Mesothelial cell of epicardium (in vitro differentiated cells): ENCODE data around the gene PTBP1. TPM values are rescaled to one million over a fixed set of nuclear protein-coding genes. Genes with fewer than 3 reads are reported as not detected.

Experiments used
- DNase-seq, 2 experiments: peaks; one replicate each; pipeline ENCODE4 v3.0.0; 2021; ENCODE audit warnings: low spot score in 2 of 2; ENCODE audit not compliant: unreplicated experiment in 2 of 2
- H3K27ac Mint-ChIP-seq: 2 replicates; pipeline ENCODE4 v1.8.0; 2021; ENCODE audit warnings: mixed read lengths
- H3K27me3 Mint-ChIP-seq: 2 replicates; pipeline ENCODE4 v1.8.0; 2021; ENCODE audit warnings: low read depth, mixed read lengths
- H3K36me3 Mint-ChIP-seq: 2 replicates; pipeline ENCODE4 v1.8.0; 2021; ENCODE audit warnings: mixed read lengths
- H3K4me1 Mint-ChIP-seq: 2 replicates; pipeline ENCODE4 v1.8.0; 2021; ENCODE audit warnings: mixed read lengths
- H3K4me3 Mint-ChIP-seq: 2 replicates; pipeline ENCODE4 v1.8.0; 2021; ENCODE audit warnings: mild to moderate bottlenecking, moderate library complexity, mixed read lengths
- H3K9me3 Mint-ChIP-seq: 2 replicates; pipeline ENCODE4 v1.8.0; 2021; ENCODE audit warnings: mixed read lengths
- total RNA-seq: library from RNA; stranded (reverse); gene quantifications from 3 replicates; pipeline ENCODE4 v1.2.1, GENCODE V29; 2021
- TF ChIP-seq, protein P1 (sequence below): fragments of 200-600 bp; sonication (generic); IDR thresholded peaks from one replicate; pipeline ENCODE4 v1.5.0; 2021; ENCODE audit warnings: antibody characterized with exemption; ENCODE audit not compliant: unreplicated experiment

PTBP1 gene
- total RNA-seq, 1 donor from 2014 or later = 447 TPM

DNA sequence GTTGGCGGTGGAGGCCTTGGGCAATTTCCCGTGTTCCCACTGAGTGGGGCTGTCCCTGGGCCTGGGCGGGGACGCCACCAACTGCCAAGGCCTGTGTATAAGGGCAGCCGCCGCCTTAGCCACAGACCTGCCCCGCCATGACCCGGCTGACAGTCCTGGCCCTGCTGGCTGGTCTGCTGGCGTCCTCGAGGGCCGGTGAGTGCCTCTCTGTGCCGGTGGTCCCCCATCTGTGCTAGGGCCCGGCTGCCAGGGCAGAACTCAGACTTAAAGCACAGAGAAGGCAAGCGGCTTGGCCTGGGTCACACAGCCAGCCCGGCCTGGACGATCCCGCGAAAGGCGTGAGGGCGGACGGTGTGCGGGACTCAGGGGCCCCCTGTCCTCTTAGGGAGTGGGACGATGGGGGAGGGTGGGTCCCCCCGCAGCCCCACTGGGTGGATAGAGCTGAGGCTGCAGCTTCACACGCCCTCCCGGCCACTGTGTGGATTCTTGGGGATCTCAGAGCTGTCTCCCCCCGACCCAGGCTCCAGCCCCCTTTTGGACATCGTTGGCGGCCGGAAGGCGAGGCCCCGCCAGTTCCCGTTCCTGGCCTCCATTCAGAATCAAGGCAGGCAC, 30.6 kb downstream of the PTBP1 start, which contains the start of gene AZU1:
TSS of gene AZU1 (plus strand) at position 128 of the 612 bp plus-strand sequence. CDS start at position 138, 10 bp downstream.
- Mint-ChIP-seq H3K4me1 (peaks cover 6% of the 10 kb centered on the region), H3K9me3 (no peaks in the 10 kb centered on the region), H3K27me3 (no peaks in the 10 kb centered on the region), H3K36me3 (no peaks in the 10 kb centered on the region), H3K27ac (no peak within 1 kb of the TSS), H3K4me3 (no peak within 1 kb of the TSS)
- no peak for DNase-seq
- TF ChIP-seq, protein P1, sequence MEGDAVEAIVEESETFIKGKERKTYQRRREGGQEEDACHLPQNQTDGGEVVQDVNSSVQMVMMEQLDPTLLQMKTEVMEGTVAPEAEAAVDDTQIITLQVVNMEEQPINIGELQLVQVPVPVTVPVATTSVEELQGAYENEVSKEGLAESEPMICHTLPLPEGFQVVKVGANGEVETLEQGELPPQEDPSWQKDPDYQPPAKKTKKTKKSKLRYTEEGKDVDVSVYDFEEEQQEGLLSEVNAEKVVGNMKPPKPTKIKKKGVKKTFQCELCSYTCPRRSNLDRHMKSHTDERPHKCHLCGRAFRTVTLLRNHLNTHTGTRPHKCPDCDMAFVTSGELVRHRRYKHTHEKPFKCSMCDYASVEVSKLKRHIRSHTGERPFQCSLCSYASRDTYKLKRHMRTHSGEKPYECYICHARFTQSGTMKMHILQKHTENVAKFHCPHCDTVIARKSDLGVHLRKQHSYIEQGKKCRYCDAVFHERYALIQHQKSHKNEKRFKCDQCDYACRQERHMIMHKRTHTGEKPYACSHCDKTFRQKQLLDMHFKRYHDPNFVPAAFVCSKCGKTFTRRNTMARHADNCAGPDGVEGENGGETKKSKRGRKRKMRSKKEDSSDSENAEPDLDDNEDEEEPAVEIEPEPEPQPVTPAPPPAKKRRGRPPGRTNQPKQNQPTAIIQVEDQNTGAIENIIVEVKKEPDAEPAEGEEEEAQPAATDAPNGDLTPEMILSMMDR = no peak

DNA sequence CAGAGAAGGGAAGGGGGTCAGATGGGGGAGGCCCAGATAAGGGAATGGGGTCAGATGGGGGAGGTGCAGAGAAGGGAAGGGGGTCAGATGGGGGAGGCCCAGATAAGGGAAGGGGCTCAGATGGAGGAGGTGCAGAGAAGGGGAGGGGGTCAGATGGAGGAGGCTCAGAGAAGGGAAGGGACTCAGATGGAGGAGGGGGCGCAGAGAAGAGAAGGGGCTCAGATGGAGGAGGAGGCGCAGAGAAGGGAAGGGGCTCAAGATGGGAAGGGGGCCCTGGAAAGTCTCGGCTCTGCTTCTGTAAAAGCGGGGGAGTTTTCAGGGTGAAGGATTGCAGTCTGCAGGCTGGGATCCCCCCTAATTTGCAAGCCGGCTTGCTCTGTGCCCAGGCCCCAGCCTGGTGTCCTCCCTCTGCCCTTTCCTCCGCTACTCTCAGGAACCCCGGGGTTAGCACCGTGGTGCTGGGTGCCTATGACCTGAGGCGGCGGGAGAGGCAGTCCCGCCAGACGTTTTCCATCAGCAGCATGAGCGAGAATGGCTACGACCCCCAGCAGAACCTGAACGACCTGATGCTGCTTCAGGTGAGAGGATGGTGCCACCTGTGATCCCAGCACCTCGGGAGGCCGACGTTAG, 32.0 kb downstream of the PTBP1 start:
- no peak overlapping the region for H3K27ac Mint-ChIP-seq
- no peaks in the 10 kb centered on the region for H3K4me1 Mint-ChIP-seq
- no peaks in the 10 kb centered on the region for H3K9me3 Mint-ChIP-seq
- no peaks in the 10 kb centered on the region for H3K27me3 Mint-ChIP-seq
- DNase-seq = no peak
- no peaks in the 10 kb centered on the region for H3K36me3 Mint-ChIP-seq
- no peak overlapping the region for H3K4me3 Mint-ChIP-seq
- TF ChIP-seq, protein P1 = no peak

DNA sequence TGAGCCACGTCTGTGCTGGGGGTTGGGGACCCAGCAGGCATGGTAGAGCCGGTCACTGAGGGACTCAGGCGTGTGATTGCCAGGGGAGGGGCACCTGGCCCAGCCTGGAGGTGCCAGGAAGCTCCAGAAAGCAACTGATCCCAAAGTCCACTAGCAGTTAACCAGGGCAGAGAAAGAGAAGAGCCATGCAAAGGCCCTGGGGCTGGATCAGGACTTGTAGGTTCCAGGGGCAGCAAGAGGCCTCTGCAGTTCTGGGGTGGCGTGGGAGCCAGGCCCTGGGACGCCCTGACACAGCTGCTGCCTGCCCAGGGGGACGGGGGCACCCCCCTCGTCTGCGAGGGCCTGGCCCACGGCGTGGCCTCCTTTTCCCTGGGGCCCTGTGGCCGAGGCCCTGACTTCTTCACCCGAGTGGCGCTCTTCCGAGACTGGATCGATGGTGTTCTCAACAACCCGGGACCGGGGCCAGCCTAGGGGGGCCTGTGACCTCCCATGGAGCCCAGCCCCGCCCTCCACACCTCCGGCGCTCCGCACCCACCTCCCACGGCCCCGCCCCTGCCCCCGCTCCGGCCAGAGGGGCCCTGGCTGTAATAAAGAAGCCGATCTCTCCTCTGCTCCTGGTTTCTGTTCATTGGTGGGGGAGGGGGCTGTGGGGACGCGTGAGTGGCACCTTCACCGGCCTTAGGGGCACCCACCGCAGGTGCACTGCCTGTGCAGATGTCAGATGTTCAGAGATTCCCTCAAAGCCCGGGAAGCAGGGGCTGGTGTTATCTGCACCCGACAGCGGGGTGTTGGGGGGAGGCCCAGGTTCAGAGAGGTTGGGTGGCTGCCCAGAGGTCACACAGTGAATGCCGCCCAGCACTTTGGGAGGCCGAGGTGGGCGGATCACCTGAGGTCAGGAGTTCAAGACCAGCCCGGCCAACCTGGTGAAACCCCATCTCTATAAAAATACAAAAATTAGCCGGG, 34.4 kb downstream of the PTBP1 start:
- Mint-ChIP-seq H3K36me3 (no peaks in the 10 kb centered on the region), H3K27me3 (no peaks in the 10 kb centered on the region), H3K9me3 (no peaks in the 10 kb centered on the region), H3K27ac (no peak overlapping the region), H3K4me3 (no peak overlapping the region), H3K4me1 (no peaks in the 10 kb centered on the region)
- TF ChIP-seq, protein P1 = no peak
- DNase-seq = no peak

DNA sequence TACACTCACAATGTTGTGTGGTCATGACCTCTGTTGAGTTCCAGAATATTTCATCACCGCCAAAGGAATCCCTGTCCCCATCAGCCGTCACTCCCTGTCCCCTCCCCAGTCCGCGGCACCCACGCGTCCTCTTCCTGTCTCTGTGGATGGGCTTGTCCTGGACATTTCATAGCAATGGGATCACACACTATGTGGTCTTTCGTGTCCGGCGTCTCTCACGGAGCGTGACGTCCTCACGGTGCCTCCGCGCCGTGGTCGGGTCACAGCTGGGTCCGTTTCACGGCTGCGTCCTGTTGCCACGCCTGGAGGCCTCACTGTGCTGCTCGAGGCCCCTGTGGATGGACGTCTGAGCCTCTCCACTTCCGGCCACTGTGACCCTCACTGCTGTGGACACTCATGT, 37.0 kb downstream of the PTBP1 start:
- H3K27ac Mint-ChIP-seq = no peak overlapping the region
- TF ChIP-seq, protein P1 = no peak
- H3K4me3 Mint-ChIP-seq = no peak overlapping the region
- no peak for DNase-seq
- no peaks in the 10 kb centered on the region for H3K9me3 Mint-ChIP-seq
- no peaks in the 10 kb centered on the region for H3K27me3 Mint-ChIP-seq
- H3K36me3 Mint-ChIP-seq = no peaks in the 10 kb centered on the region
- H3K4me1 Mint-ChIP-seq = no peaks in the 10 kb centered on the region

DNA sequence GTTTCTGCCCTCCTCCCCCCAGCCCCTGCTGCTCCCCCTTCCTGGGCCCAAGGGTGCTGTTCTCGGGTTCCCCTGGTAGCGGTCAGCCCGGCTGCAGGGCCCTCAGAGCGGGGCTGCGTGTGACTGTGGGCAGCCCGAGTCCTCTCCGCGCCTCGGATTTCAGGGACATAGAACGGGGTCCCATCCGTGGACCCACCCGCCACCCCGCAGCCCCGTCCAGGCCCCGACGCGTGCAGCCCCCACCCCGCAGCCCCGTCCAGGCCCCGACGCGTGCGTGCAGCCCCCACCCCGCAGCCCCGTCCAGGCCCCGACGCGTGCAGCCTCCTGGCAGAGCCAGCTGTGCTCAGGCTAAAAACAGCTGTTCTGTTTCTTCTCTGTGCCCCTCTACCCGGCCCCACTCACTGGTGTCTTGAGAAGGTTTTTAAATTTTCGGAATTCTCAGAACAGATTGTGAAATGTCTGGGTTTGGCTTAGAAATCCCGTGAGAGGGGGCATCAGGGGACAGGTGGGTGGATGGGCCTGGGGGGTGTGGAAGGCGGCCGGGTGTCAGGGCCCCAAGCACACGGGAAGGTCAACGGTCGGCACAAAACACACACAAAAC, 38.1 kb downstream of the PTBP1 start:
- Mint-ChIP-seq H3K9me3 (no peaks in the 10 kb centered on the region), H3K4me1 (no peaks in the 10 kb centered on the region), H3K27me3 (no peaks in the 10 kb centered on the region), H3K36me3 (no peaks in the 10 kb centered on the region), H3K4me3 (no peak overlapping the region), H3K27ac (no peak overlapping the region)
- no peak for DNase-seq
- TF ChIP-seq, protein P1 = no peak
